ENCODE results near the gene KDM4D.

- TF ChIP-seq ISL1 (CRISPR knock-in tag; IDR thresholded peaks at IDR 0.05) (no peak), ZFP30 (CRISPR knock-in tag; IDR thresholded peaks at IDR 0.05) (no peak), BACH2 (CRISPR knock-in tag; IDR thresholded peaks at IDR 0.05; ENCODE audit: borderline replicate concordance) (no peak), RARB (CRISPR knock-in tag; IDR thresholded peaks at IDR 0.05) (no peak), PATZ1 (CRISPR knock-in tag; IDR thresholded peaks at IDR 0.05; ENCODE audit: borderline replicate concordance) (no peak), OSR1 (CRISPR knock-in tag; IDR thresholded peaks at IDR 0.05) (no peak), ESRRG (CRISPR knock-in tag; IDR thresholded peaks at IDR 0.05) (no peak), ZFP3 (CRISPR knock-in tag; IDR thresholded peaks at IDR 0.05) (no peak), ZNF8 (CRISPR knock-in tag; IDR thresholded peaks at IDR 0.05) (no peak), CREB5 (CRISPR knock-in tag; IDR thresholded peaks at IDR 0.05; ENCODE audit: low read depth) (no peak), POU6F1 (CRISPR knock-in tag; IDR thresholded peaks at IDR 0.05; ENCODE audit: borderline replicate concordance, low read depth) (no peak), PPARA (CRISPR knock-in tag; IDR thresholded peaks at IDR 0.05; ENCODE audit: borderline replicate concordance) (no peak), TOX (CRISPR knock-in tag; IDR thresholded peaks at IDR 0.05; ENCODE audit: borderline replicate concordance) (no peak)
Measured at GRCh38 chr11:94974178-94974577, 669 bp downstream of the KDM4D start.

All from SK-N-SH treated with all-trans-retinoic acid at 6 μM for 48 hours (cell line).